Testis (tissue), 2 donors: Measurements from ENCODE around the gene SIL1.

Experiments
- CTCF ChIP-seq, 3 experiments: fragments of 450-650 bp in 2 of 3; fragments of 200-600 bp in 1 of 3; sonication (generic) in 1 of 3; IDR thresholded peaks; one replicate each; pipeline ENCODE4 v1.5.1; 2016 to 2019; ENCODE audit warnings: antibody characterized with exemption in 3 of 3, mild to moderate bottlenecking in 2 of 3, moderate library complexity in 1 of 3
- POLR2A ChIP-seq: fragments of 450-650 bp; IDR thresholded peaks from one replicate; pipeline ENCODE4 v1.6.1; 2017; ENCODE audit warnings: antibody characterized with exemption, mild to moderate bottlenecking, moderate library complexity

- TF ChIP-seq CTCF (IDR thresholded peaks at IDR 0.05) = no peak
- no peak for TF ChIP-seq POLR2A
Measured at GRCh38 chr5:139190125-139190524, 8.0 kb downstream of the SIL1 start.
